NCI-H1105 (cell line): ENCODE results near the gene CPNE1.

ENCODE experiments used
- DNase-seq: peaks from one replicate; lab custom pipeline; 2025; lab: John Stamatoyannopoulos, UW

The CPNE1 gene

DNA sequence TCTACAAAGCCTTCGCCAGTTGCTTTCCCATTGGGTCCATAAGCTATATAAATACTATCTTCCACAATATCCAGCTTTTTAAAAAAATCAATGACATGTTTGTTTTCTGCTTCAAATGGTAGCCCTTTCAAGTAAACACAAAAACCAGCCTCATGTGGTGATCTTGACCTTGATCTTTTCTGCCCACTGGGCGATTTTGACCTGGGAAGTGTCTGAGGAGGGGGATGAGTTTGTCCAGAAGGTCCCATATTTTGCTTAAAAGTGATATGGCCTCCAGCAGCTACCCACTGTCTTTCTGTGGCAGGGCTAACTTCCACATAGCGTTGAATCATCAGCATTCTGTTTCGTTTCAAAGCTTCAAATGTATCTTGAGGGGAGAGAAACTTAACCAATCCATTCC, 10.8 kb downstream of the CPNE1 start:
- DNase-seq: no peak

DNA sequence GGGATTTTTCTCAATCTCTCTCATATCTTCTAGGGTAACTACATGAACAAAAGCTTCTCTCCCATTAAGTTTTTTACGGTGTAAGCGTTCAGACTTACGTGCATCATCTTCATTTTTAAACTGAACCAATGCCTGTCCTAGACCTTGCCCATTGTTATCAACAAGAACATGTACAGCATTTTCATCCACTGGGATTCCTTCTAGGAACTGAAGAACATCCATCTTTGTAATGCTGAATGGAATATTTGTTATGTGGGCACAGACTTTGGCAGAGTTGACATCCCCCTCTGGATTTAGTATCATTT, 11.3 kb downstream of the CPNE1 start:
- no peak for DNase-seq

DNA sequence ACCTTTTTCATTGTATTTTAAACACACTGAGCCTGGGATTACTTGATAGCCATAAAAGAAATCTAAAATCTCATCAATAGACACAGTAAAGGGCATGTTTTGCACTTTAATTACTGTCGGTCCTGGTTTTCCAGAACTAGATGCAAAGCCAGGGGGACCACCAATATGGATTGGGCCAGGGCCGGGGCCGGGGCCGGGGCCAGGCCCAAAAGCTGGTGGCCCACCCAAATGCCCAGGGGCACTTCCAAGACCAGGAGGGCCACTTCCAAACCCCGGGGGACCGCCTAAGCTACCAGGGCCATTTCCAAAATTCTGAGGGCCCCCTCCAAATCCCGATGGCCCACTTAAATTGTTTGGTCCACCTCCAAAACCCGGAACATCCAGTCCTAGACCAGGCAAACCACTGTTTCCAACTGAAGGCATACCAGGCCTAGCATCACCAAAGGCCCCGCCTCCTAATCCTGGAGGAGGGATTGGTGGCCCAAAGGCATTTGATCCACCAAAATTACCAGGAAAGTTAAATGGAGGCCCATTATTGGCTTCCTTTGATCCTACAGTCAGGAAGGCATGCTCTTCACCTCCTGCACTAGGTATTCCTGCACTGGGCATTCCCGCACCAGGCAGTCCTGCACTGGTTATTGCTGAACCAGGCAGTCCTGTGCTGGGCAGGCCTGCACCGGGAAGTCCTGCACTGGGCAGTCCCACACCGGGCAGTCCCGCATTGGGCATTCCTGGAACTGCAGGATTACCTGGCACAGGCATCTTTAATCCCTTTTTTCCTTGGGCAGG, 11.9 kb downstream of the CPNE1 start:
- DNase-seq: no peak

DNA sequence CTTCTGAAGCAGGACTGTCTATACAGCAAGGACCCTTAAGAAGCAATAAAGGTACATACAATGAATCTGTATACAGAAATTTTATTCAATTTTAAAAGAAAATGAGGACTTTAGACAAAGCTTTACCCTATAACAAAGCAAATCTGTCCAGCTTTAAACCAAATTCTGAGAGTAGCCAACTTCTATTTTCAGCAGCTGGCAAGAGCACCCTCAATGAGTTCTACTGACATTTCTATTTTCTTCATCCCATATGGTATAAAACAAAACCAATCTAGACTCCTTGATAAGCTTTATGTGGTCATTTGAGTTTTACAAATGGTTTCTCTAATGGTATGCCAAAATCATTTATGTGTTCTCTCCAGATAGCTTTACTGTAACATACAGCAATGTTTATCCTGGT, 12.7 kb downstream of the CPNE1 start:
- DNase-seq: no peak

DNA sequence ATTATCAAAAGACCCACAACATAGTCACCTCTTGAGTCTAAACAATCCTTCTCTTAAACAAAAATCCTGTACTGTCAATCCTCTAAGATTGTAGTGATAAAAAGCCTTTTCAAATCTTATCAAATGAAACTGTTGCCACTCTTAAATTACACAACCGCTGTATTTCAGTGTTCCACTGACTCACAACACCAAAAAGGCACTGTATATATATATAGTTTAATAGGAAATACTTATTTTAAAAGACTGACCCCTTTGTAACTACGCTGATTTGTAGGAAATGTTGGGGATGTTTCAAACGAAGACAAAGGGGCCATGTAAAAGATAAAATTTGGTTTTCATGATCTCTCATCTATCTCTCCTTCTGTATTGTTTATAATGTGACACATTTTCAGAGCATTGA, 14.1 kb downstream of the CPNE1 start:
- DNase-seq: no peak

DNA sequence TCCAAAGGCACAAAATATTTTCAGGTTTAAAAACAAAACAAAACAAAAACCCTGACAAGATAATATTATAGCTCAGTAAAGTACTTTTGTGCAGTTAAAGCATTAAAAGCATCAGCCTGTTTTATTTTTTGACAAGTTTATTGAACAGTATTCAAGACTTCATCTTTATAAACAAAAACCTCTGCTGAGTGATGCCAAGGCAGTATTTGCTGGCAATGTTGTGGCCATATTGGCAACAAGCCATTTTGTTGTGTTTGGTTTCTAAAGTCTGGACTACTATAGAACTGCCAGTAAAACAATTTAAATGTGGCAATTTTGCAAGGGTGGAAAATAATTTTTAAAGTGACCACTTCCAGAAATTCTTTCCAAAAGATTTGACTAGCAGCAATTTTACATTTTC, 15.9 kb downstream of the CPNE1 start:
- no peak for DNase-seq

DNA sequence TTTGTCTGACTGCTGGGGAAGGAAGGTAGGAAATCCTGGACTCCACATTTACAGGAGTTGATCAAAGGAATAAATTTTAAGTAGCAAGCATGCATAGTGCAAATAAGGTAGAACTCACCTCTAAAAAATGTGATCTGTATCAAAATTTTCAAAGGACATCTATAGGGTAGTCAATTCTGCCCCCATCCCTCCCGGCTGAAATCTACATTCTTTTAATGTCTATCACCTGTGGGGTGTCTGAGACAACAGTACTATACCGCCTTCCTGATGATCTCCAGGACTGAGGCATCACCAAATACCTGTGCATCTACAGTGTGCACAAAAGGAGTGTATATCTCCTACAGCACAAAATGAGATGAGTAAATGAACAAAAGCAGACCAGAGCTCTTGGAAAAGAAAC, 19.9 kb downstream of the CPNE1 start:
- DNase-seq: no peak

DNA sequence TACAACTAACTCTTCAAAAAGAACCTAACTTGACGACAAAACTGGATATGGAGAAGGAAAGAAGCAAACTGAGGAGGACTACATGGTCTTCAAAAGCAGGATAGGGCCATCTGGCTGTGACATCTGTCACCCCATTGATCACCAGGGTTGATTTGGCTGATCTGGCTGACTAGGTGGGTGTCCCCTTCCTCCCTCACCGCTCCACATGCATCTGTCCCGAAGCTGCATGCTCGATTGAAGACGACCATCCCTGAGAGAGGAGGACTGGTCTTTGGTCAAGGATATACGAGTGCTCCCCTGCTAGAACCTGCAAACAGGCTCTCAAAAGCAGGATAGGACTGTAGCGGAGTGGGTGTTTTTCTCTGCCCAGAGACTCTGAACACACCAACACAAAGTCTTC, 21.7 kb downstream of the CPNE1 start:
- DNase-seq: no peak

DNA sequence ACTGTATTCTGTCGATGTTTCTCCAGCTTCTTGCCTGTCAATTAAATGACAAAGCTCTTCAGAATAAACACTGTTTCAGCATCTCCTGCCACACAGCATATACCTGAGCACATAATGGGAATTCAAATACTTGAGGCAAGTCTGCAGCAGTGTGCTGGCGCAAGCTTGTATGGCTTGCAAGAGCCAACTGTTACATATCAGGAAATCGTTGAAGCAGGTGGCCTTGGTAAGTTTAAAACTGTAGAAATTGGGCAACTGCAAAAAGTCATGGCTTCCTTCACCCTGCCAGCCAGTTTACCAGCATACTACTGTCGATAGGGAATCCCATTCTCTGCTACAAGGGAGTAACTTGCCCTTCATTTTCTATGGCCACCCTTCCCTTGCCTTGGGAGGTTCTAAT, 23.0 kb downstream of the CPNE1 start:
- DNase-seq: no peak

DNA sequence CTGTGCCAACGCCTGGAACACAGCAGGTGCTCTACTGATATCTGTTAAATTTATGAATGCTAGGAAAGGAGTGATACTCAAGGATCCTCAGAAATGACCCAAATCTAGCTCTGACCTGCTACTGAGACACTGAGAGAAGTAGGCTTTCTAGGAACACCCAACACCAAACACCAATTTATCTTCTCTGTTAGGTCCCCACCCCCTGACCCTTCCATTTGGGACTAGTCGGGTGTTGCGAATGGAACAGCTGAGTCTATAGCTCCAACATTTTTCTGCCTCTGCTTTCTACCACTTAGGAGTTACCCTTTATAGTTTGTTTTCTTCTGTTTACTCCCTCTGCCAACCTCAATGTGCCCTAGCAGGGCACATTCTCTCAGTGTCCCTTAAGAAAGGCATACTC, 24.0 kb downstream of the CPNE1 start:
- no peak for DNase-seq

DNA sequence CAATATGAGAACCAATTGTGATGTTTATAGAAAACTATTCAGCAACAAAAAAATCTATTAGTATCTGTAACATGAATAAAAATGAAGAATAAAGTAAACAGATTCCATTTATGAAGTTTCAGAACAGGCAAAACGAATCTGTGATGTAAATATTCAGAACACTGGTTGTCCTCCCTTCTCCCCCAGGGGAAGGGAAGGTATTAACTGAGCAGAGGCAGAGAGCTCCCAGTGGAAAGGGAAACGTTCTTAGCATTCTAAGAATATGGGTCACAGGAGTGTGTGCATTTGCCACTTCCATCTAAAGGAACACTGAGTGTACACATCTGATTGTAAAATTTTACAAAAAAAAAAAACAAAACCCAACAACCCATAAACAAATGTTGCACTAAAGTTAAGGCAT, 25.9 kb downstream of the CPNE1 start:
- DNase-seq: no peak

DNA sequence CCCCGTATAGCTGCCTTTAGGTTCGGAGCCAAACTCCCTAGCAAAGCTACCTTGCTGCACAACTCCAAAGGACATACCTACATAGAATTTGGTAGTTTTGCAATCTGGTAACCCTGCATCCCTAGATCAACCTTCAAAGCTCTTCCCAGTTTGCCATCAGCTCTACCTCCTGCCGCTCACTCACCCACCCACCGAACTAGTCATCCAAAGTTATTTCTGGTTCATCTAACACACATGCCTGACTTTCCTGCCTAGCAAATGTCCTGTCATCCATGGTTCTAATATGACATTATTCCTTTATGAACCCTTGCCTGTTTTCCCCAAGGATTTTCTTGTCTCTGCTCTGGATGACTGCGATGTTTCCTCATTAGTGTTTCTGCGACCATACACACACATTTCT, 27.4 kb downstream of the CPNE1 start:
- no peak for DNase-seq

DNA sequence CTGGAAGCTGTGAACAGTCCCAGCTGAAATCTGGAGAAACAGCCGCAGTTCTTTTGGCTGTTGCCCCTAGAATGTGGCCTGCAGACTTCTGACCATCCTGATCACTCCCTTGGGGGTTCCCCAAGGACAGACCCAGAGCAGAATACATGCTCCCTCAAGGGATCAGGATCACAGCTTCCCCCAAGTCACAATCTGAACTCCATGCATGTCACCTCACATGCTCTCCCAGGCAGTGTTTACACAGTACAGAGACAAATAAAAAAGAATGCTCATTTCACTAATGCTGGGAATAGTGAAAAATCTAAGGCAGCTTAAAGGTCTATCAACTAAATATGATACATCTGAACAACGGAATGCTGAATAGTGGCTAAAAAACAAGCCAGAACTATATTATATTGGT, 28.6 kb downstream of the CPNE1 start:
- no peak for DNase-seq

DNA sequence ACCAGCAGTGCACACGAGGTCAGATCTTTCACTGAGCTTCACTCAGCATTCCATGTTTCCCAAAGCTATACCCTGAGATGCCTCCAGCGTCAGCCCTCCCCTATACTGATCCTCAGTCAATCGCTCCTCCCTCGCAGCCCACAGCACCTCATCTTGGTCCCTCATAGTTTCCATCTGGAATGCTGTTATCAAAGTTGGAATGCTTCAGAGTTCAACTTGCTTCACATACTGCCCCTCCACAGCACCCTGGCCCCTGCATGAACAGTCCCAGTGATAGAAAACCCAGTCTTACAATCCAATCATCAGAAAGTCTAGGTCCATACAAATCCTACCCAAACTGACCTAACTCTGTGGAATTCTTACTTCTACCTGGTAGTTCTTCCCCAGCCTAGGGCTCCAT, 29.0 kb downstream of the CPNE1 start:
- no peak for DNase-seq

DNA sequence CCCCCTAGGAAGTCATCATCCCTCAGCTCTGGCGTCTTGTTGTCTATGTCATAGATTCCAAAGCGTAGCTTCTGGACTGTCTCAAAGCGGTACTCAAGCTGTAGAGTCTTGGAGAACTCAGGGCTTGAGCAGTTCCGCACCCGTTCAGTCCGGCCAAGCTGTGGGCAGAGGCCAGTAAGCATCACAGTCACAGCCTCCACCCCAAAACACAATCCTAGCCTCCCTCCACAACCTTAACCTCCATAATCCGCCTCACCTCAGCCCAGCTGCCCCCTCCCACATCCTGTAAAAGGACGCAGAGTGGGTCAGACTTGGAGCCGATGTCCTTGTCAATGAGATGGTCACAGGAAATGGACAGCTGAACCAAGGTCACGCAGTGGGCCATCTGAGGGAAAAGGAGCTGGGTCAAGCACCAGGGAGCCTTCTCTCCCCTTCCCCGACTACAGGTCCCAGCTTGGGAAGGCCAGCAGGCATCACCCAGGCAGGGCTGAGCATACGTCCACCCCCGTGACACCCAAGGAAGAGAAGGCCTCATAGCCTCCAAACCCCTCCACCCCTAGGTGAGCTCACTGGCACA, 32.1 kb downstream of the CPNE1 start:
- DNase-seq: no peak

DNA sequence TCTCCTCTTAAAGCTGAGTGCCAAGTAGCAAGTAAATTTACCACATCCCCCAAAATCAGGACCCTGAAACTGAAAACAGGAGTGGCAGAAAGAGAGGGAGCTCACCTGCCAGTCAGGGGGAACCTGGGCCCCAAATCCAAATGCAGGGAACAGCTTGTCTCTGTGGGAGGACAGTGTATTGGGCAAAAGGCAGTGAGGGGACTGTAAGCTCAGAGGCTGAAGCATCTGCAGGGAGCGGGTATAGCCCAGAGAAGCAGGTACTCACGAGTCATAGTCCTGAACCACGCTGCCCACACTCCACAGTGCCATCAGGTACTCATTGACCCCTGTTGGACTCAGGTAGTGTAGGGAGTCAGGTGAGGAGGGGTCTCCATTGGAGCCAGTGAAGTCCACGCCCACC, 34.1 kb downstream of the CPNE1 start:
- DNase-seq: no peak

DNA sequence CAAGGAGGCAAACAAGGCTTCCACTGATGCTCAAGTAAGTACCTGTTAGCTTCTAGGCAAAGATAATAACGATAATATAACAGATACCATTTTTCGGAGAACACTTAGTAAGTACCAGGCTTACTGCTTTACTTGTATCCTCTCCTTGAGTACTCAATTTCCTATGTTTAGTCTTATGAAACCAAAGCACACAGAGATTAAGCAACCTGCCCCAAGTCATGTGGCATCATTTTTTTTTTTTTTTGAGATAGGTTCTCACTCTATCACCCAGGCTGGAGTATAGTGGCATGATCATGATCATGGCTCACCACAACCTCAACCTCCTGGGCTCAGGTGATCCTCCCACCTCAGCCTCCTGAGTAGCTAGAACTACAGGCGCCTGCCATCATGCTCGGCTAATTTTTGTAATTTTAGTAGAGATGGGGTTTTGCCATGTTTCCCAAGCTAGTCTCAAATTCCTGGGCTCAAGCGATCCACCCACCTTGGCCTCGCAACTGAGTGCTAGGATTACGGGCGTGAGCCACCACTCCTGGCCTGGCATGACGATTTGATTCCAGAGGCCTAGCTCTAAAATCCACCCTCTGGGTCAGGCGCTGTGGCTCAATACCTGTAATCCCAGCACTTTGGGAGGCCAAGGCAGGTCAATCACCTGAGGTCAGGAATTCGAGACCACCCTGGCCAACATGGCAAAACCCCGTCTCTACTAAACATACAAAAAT, 35.1 kb downstream of the CPNE1 start:
- DNase-seq: no peak

DNA sequence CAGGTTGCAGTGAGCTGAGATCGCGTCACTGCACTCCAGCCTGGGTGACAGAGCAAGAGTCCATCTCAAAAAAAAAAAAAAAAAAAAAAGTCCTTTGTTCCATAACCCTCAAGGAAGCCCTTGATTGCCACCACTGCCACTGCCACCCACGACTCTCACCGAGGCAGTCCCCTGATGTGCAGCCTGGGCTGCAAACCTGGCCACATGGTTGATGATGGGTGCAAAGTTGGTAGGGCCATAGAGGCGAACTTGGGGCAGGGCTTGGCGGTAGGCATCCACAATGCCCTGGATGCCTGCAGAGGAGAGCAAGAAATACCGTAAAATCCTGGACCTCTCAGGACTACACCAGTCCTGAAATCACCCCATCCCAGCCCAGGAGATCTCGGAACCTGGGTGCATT, 37.6 kb downstream of the CPNE1 start:
- DNase-seq: no peak

DNA sequence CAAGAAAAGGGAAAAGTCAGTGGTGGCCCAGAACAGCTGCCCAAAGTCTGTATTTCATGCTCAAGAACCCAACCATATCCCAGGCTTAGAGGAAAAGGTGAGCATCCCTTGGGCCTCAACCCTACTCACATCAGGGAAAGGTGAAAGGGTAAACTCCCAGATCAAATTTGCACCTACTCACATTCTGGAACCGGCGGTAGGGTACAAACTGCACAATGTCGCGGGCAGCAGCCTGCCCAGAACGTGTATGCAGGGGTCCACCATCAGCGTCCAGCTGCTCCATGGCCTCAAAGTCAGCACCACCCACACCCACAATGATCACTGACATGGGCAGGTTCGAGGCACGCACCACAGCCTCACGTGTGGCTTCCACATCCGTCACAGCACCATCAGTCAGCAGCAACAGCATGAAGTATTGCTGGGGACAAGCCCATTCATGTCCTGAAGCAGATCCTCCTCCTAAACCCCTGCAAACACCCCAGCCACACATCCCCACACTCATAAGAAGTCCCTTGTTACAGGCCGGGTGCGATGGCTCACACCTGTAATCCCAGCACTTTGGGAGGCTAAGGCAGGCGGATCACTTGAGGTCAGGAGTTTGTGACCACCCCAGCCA, 38.2 kb downstream of the CPNE1 start:
- no peak for DNase-seq

DNA sequence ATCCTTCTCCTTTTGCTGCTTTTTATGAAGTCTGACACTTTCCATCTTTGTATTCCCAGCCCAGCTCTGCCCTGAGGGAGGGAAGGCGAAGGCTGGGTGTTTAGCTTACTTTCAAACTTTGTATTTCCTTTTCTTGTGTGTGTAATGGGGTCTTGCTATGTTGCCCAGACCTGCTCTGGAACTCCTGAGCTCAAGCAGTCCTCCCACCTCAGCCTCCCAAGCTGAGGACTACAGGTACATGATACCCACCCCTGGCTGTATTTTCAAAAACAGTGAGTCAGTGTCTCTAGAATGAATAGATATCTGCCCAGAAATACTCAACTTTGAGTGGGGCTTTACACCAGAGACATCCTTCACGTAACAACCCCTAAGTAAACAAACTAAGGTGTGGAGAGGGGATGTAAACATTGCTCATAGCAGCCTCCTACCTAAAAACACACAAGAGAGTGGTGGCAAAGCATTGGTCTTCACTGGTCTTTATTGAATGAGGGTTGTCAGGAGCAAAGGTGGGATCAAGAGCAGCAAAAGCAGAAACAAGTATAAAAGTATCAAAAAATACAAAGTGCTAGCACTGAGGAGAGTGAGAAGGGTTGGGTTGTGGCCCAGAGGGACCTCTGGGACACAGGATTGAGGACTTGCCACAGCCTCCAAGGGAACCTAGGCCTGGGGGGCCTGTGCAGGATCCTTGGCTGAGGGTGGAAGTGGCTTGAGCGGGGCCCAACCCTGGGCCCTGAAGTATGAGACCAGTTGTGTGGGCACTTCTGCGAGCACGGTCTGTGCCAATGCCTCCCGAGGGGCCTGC, 38.9 kb downstream of the CPNE1 start:
- no peak for DNase-seq

DNA sequence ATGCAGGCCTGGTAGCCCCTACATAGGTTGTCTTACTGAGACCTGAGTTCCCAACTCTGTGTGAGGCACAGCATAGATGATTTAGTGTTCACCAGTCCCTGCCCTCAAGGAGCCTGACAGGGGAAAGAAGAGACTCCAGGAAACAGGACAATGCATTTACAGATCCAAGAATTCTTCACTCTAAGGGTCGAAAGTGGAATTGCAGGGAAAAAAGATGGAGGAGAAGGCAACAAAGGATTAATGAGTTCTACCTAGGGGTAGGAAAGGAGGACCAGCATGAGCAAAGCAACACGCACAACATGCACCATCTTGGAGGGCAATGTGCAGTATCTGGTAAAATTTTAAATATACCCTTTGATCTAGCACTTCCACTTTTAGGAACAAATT, 43.1 kb downstream of the CPNE1 start:
- no peak for DNase-seq

DNA sequence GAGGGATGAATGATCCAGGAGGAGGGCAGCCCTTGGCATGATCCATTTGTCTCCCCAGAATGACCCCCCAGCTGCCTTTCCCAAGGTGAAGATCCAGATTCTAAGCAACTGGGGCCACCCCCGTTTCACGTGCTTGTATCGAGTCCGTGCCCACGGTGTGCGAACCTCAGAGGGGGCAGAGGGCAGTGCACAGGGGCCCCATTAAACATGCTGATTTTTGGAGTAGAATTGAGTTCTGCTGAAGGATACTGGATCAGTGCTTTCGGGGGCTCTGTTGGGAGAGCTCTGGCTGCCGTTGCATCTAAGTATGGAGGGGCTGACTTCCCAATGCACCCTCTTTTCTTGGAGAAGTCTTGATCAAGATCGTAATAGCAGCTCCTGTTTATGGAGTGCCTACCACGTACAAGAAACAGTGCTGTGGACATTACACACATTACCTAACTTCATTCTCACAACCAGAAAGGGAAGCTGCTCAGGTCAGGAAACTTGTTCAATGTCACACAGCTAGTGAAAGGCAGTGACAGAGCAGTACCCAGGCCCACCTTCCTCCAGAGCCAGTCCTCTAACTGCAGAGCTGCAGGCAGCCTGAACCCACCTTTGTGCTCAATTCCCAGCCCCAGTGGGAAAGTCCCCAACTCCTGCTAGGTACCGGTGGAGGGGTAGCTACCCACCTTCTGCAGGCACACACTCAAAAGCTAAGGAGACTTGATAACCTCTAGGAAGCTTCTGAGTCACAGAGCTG, 43.7 kb downstream of the CPNE1 start:
- no peak for DNase-seq
